ENCODE measurements around the gene RGL3. TPM values are rescaled to one million over a fixed set of nuclear protein-coding genes. Genes with fewer than 3 reads are reported as not detected.

Gene RGL3
- polyA plus RNA-seq, 1 of the 3 experiments (the other 2 are of a cell fraction), result 13.3 TPM

GRCh38 chr19:11377237-11377636 lies 41.9 kb downstream of the RGL3 start (continued):
- TF ChIP-seq CHD2 (IDR thresholded peaks at IDR 0.05; ENCODE audit: low read length, partially characterized antibody), result no peak
- no peak for TF ChIP-seq EZH2phosphoT487 (IDR thresholded peaks at IDR 0.05; ENCODE audit: borderline replicate concordance, low read depth)
- TF ChIP-seq, protein P1, sequence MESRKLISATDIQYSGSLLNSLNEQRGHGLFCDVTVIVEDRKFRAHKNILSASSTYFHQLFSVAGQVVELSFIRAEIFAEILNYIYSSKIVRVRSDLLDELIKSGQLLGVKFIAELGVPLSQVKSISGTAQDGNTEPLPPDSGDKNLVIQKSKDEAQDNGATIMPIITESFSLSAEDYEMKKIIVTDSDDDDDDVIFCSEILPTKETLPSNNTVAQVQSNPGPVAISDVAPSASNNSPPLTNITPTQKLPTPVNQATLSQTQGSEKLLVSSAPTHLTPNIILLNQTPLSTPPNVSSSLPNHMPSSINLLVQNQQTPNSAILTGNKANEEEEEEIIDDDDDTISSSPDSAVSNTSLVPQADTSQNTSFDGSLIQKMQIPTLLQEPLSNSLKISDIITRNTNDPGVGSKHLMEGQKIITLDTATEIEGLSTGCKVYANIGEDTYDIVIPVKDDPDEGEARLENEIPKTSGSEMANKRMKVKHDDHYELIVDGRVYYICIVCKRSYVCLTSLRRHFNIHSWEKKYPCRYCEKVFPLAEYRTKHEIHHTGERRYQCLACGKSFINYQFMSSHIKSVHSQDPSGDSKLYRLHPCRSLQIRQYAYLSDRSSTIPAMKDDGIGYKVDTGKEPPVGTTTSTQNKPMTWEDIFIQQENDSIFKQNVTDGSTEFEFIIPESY (IDR thresholded peaks at IDR 0.05; ENCODE audit: borderline replicate concordance, low read depth), result no peak
- TF ChIP-seq USF2 (IDR thresholded peaks at IDR 0.05; ENCODE audit: borderline replicate concordance, low read depth, low read length), result peak; percentile 63
- TF ChIP-seq MEF2A (IDR thresholded peaks at IDR 0.05; ENCODE audit: borderline replicate concordance, low read depth), result no peak

DNA sequence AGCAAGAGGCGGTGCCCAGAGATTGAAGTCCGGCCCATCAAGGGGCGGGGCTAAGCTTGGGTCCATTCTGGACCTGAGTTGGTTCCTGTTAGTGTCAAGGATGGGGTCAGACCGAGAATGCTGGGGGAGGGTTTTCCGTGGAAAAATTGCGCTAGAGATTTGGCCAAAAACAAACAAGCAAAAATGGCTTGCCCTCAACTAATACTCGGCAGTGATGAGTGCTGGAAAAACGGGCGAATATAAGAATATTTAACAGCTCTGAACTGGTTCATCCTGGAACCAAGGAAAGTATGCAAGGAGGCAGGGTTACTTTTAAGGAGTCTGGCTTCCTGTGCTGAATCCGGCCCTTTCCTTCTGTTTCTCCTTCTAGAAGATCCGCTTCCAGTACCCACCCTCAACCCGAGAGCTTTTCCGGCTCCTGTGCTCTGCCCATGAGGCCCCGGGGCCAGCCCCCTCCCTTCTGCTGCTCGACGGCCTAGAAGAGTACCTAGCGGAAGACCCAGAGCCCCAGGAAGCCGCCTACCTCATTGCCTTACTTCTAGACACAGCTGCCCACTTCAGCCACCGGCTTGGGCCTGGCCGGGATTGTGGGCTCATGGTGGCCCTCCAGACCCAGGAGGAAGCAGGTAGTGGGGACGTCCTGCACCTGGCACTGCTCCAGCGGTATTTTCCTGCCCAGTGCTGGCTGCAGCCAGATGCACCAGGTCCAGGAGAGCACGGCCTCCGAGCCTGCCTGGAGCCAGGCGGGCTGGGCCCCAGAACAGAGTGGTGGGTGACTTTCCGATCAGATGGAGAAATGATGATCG lies 43.8 kb downstream of the RGL3 start:
- TF ChIP-seq RXRA (IDR thresholded peaks at IDR 0.05; ENCODE audit: borderline replicate concordance, low read depth) (no peak), EP300 (IDR thresholded peaks at IDR 0.05; ENCODE audit: borderline replicate concordance in 1 of 2, low read depth in 1 of 2, low read length in 1 of 2) (peak in 1 of 2 experiments; percentile 28; a peak in 1 of 4 replicates), POLR2AphosphoS5 (IDR thresholded peaks at IDR 0.05; ENCODE audit: low read depth, low read length) (peak; percentile 93), SMC3 (IDR thresholded peaks at IDR 0.05; ENCODE audit: low read depth, low read length) (0 out of 2 replicates have a peak, but pooled peaks have one; percentile 6), GATA2 (CRISPR knock-in tag; IDR thresholded peaks at IDR 0.05) (no peak), MAX (IDR thresholded peaks at IDR 0.05; ENCODE audit: low read depth) (no peak; the same call in 1 of the 2 replicates)
- TF ChIP-seq, protein P2, sequence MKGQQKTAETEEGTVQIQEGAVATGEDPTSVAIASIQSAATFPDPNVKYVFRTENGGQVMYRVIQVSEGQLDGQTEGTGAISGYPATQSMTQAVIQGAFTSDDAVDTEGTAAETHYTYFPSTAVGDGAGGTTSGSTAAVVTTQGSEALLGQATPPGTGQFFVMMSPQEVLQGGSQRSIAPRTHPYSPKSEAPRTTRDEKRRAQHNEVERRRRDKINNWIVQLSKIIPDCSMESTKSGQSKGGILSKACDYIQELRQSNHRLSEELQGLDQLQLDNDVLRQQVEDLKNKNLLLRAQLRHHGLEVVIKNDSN (IDR thresholded peaks at IDR 0.05; ENCODE audit: borderline replicate concordance, low read depth), result no peak
- TF ChIP-seq, protein P3, sequence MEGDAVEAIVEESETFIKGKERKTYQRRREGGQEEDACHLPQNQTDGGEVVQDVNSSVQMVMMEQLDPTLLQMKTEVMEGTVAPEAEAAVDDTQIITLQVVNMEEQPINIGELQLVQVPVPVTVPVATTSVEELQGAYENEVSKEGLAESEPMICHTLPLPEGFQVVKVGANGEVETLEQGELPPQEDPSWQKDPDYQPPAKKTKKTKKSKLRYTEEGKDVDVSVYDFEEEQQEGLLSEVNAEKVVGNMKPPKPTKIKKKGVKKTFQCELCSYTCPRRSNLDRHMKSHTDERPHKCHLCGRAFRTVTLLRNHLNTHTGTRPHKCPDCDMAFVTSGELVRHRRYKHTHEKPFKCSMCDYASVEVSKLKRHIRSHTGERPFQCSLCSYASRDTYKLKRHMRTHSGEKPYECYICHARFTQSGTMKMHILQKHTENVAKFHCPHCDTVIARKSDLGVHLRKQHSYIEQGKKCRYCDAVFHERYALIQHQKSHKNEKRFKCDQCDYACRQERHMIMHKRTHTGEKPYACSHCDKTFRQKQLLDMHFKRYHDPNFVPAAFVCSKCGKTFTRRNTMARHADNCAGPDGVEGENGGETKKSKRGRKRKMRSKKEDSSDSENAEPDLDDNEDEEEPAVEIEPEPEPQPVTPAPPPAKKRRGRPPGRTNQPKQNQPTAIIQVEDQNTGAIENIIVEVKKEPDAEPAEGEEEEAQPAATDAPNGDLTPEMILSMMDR (IDR thresholded peaks at IDR 0.05), result no peak
- Histone ChIP-seq H2AFZ (ENCODE audit: low read depth) (peak overlapping the region; percentile 62; the same call in 1 of the 2 replicates), H3K36me3 (replicated peaks in 1 of 2; ENCODE audit: control insufficient read depth in 1 of 2, insufficient read depth in 2 of 2, low read length in 1 of 2) (no peaks in the 10 kb centered on the region), H3F3A (replicated peaks; ENCODE audit: insufficient read depth) (peaks cover 33% of the 10 kb centered on the region), H4K20me1 (ENCODE audit: insufficient read depth) (no peaks in the 10 kb centered on the region), H3K9me2 (no peaks in the 10 kb centered on the region), H3K27me3 (ENCODE audit: insufficient read depth) (no peaks in the 10 kb centered on the region), H3K27ac (ENCODE audit: low read depth in 2 of 2, low read length in 1 of 2) (peak overlapping the region; percentile 88 to 90; a peak in 3 of 4 replicates), H3K79me2 (ENCODE audit: insufficient read depth) (peaks cover 20% of the 10 kb centered on the region), H3K9me3 (no peaks in the 10 kb centered on the region), H3K4me1 (ENCODE audit: control insufficient read depth in 1 of 2, insufficient read depth in 2 of 2, low read depth in 1 of 2, low read length in 1 of 2) (peaks cover 16 to 24% of the 10 kb centered on the region in 2 experiments), H3K9ac (peak overlapping the region; percentile 53), H3K4me3 (ENCODE audit: low read depth in 2 of 2, low read length in 1 of 2) (peak overlapping the region; percentile 58 to 62), H3K4me2 (peak overlapping the region; percentile 84)
- WGBS (ENCODE audit: low lambda C conversion rate), result 14% methylated on average over 20 of the region's 27 CpGs
- POLR2A ChIA-PET, result interaction anchor here (0.6 to 2.3 kb wide), 19 partner anchors 8 to 1321 kb away, joined by 3 to 28 read pairs (median 4); partner anchors contain the start of genes CCDC159, ECSIT, ELAVL3 and EPOR
- CTCF ChIA-PET, result interaction anchor here (0.5 to 5.9 kb wide), 15 partner anchors 8 to 1256 kb away, joined by 3 to 66 read pairs (median 4); partner anchors contain the start of genes EPOR, ODAD3, PRKCSH and RGL3
- DNase-seq, result peak; percentile 60
